Gastrocnemius medialis (tissue), 4 donors: ENCODE measurements around the gene HMCES. TPM values are rescaled to one million over a fixed set of nuclear protein-coding genes. Genes with fewer than 3 reads are reported as not detected.

Source experiments
- ATAC-seq, 2 donors: fragments of 150-250 bp; one replicate each; pipeline ENCODE4 v1.9.1; 2016
- DNase-seq, 2 donors: peaks; one replicate each; pipeline ENCODE4 v3.0.0-alpha.2; 2019
- H3K27ac ChIP-seq, 4 donors: fragments of 200-600 bp; sonication (generic); 1 replicate in 1 of 4; 2 replicates in 3 of 4; pipeline ENCODE4 v1.5.1; 2016 to 2018; ENCODE audit warnings: mild to moderate bottlenecking in 2 of 4, moderate library complexity in 1 of 4
- H3K27me3 ChIP-seq, 3 donors: fragments of 200-600 bp; sonication (generic) in 2 of 3; 1 replicate in 1 of 3; 2 replicates in 2 of 3; pipeline versions ENCODE4 v1.5.1 to v1.6.0; 2016 to 2019; ENCODE audit warnings: mild to moderate bottlenecking in 1 of 3, moderate library complexity in 1 of 3
- H3K36me3 ChIP-seq, 2 donors: fragments of 200-600 bp; sonication (generic) in 1 of 2; one replicate each; pipeline ENCODE4 v1.5.1; 2017 to 2018
- H3K4me1 ChIP-seq, 2 donors: fragments of 200-600 bp; sonication (generic) in 1 of 2; one replicate each; pipeline ENCODE4 v1.5.1; 2016 to 2017; ENCODE audit warnings: mild to moderate bottlenecking in 2 of 2
- H3K4me3 ChIP-seq, 4 donors: fragments of 200-600 bp; sonication (generic) in 3 of 4; 1 replicate in 1 of 4; 2 replicates in 3 of 4; pipeline ENCODE4 v1.5.1; 2016 to 2019; ENCODE audit warnings: mild to moderate bottlenecking in 2 of 4
- H3K9me3 ChIP-seq, 3 donors: fragments of 200-600 bp; sonication (generic) in 2 of 3; 1 replicate in 1 of 3; 2 replicates in 2 of 3; pipeline ENCODE4 v1.5.1; 2016 to 2019
- POLR2A ChIP-seq, 2 donors: fragments of 450-650 bp; IDR thresholded peaks; one replicate each; pipeline ENCODE4 v1.6.1; 2017; ENCODE audit warnings: antibody characterized with exemption in 2 of 2, mild to moderate bottlenecking in 2 of 2, moderate library complexity in 2 of 2
- in situ Hi-C, 4 donors: fragments of 200-750 bp; cut with MboI; loops; one replicate each; pipeline versions ENCODE4 v1.15.0 to v1.8.0; 2017; ENCODE audit warnings: low sequenced_read_pairs in 4 of 4
- intact Hi-C: fragments of 100-400 bp; cut with DNase I; formaldehyde crosslinking; loops from one replicate; pipeline ENCODE4 v1.15.1; 2023; ENCODE audit warnings: low total_unique reads
- total RNA-seq, 4 donors: library from RNA; depleted of rRNA; stranded (reverse); fragments of >200 nt; gene quantifications; one replicate each; pipeline versions ENCODE4 v1.1.0 to v1.2.3, GENCODE V29; 2016
- TF ChIP-seq, protein P1 (sequence below), 5 experiments: fragments of 450-650 bp in 3 of 5; fragments of 200-600 bp in 2 of 5; sonication (generic) in 2 of 5; IDR thresholded peaks in 4 of 5; conservative IDR thresholded peaks in 1 of 5; 1 replicate in 4 of 5; 2 replicates in 1 of 5; pipeline ENCODE4 v1.5.1; 2016 to 2019; ENCODE audit warnings: antibody characterized with exemption in 5 of 5, mild to moderate bottlenecking in 3 of 5, moderate library complexity in 3 of 5

HMCES gene
- total RNA-seq, 4 donors from 2014 or later = 24.7 to 35.2 (median 29.5) TPM

- no peak overlapping the region for H3K4me3 ChIP-seq
- no peaks in the 10 kb centered on the region for H3K36me3 ChIP-seq
- H3K9me3 ChIP-seq = no peaks in the 10 kb centered on the region
- peak overlapping the region in 1 of 4 donors; percentile 26 for H3K27ac ChIP-seq
- TF ChIP-seq, protein P1, sequence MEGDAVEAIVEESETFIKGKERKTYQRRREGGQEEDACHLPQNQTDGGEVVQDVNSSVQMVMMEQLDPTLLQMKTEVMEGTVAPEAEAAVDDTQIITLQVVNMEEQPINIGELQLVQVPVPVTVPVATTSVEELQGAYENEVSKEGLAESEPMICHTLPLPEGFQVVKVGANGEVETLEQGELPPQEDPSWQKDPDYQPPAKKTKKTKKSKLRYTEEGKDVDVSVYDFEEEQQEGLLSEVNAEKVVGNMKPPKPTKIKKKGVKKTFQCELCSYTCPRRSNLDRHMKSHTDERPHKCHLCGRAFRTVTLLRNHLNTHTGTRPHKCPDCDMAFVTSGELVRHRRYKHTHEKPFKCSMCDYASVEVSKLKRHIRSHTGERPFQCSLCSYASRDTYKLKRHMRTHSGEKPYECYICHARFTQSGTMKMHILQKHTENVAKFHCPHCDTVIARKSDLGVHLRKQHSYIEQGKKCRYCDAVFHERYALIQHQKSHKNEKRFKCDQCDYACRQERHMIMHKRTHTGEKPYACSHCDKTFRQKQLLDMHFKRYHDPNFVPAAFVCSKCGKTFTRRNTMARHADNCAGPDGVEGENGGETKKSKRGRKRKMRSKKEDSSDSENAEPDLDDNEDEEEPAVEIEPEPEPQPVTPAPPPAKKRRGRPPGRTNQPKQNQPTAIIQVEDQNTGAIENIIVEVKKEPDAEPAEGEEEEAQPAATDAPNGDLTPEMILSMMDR (IDR thresholded peaks at IDR 0.05 in 4 of 5, conservative IDR thresholded peaks at IDR 0.05 in 1 of 5) = no peak
- no peak for TF ChIP-seq POLR2A (IDR thresholded peaks at IDR 0.05)
- H3K4me1 ChIP-seq = peaks cover 8 to 13% of the 10 kb centered on the region in 2 donors
- in situ Hi-C loops = no loop called here
- intact Hi-C loops = no loop called here
- ATAC-seq = no peak
- DNase-seq = peak; percentile 18 to 56
- H3K27me3 ChIP-seq = no peaks in the 10 kb centered on the region
These were observed 45.1 kb upstream of the HMCES start for GRCh38 chr3:129233538-129233937.

DNA sequence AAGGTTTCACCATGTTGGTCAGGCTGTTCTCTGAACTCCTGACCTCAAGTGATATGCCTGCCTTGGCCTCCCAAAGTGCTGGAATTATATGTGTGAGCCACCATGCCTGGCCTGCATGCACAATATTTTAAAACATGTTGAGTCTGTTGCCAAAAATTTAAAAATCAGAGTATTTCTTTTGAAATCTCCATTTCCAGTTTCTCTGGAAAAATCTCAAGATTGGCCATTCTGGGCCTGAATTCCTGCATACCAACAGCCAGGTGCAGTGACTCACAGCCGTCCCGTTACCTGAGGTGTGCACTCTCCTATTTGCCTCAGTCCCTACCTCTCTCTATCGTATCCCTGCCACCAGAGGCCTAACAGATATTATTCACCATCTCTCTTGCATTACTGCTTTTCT, 44.2 kb upstream of the HMCES start:
- in situ Hi-C loops = no loop called here
- ATAC-seq (no peak), DNase-seq (no peak)
- TF ChIP-seq, protein P1 (IDR thresholded peaks at IDR 0.05 in 4 of 5, conservative IDR thresholded peaks at IDR 0.05 in 1 of 5) = no peak
- TF ChIP-seq POLR2A (IDR thresholded peaks at IDR 0.05) = no peak
- Histone ChIP-seq H3K27me3 (no peaks in the 10 kb centered on the region), H3K4me1 (peaks cover 0 to 5% of the 10 kb centered on the region in 2 donors), H3K36me3 (no peaks in the 10 kb centered on the region), H3K4me3 (no peak overlapping the region), H3K27ac (no peak overlapping the region), H3K9me3 (no peaks in the 10 kb centered on the region)
- intact Hi-C loops = no loop called here

- Histone ChIP-seq H3K36me3 (no peaks in the 10 kb centered on the region), H3K4me1 (no peaks in the 10 kb centered on the region), H3K4me3 (no peak overlapping the region), H3K27me3 (no peaks in the 10 kb centered on the region), H3K9me3 (no peaks in the 10 kb centered on the region), H3K27ac (no peak overlapping the region)
- intact Hi-C loops = no loop called here
- DNase-seq (no peak), ATAC-seq (no peak)
- in situ Hi-C loops = no loop called here
- no peak for TF ChIP-seq POLR2A (IDR thresholded peaks at IDR 0.05)
- TF ChIP-seq, protein P1 (IDR thresholded peaks at IDR 0.05 in 4 of 5, conservative IDR thresholded peaks at IDR 0.05 in 1 of 5) = no peak
These were observed 43.2 kb upstream of the HMCES start for GRCh38 chr3:129235344-129235917.

DNA sequence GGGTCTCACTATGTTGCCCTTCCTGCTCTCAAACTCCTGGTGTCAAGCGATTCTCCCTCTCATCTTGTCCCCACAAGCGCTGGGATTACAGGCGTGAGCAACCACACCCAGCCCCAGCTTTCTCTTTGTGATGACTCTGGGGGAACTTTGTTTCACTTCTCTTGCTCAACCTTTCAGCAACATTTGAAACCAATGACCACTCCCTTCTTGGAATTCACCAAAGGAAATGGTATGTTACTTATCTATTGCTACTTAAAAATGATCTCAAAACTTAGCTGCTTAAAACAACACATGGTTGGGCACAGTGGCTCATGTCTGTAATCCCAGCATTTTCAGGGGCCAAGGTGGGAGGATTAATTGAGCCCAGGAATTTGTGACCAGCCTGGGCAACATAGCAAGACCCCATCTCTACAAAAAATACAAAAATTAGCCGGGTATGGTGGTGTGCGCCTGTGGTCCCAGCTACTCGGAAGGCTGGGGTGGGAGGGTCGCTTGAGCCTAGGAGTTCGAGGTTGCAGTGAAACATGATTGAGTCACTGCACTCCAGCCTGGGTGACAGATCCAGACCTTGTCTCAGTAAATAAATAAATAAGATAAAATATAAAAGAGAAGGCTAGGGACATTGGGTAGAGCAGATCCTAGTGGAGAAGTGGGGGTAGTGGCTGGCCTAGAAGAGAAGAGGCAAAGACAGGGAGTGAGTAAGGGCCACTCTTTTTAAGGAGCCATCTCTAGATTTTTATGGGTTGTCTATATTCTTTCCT, 39.5 kb upstream of the HMCES start:
- intact Hi-C loops = no loop called here
- DNase-seq (no peak), ATAC-seq (no peak)
- in situ Hi-C loops = no loop called here
- Histone ChIP-seq H3K4me1 (no peaks in the 10 kb centered on the region), H3K9me3 (no peaks in the 10 kb centered on the region), H3K27ac (peak overlapping the region in 1 of 4 donors; percentile 17), H3K36me3 (no peaks in the 10 kb centered on the region), H3K27me3 (no peaks in the 10 kb centered on the region), H3K4me3 (no peak overlapping the region)
- TF ChIP-seq, protein P1 (IDR thresholded peaks at IDR 0.05 in 4 of 5, conservative IDR thresholded peaks at IDR 0.05 in 1 of 5) = no peak
- TF ChIP-seq POLR2A (IDR thresholded peaks at IDR 0.05) = peak in 1 of 2 donors; percentile 17
